ENCODE measurements around the gene KAZN. TPM values are rescaled to one million over a fixed set of nuclear protein-coding genes. Genes with fewer than 3 reads are reported as not detected.

Gene KAZN
- total and polyA plus RNA-seq, 8 donors = 1.2 to 50.7 (median 6.8) TPM

- no peak overlapping the region for H3K4me3 ChIP-seq
- TF ChIP-seq POLR2A (IDR thresholded peaks at IDR 0.05) (no peak), EP300 (IDR thresholded peaks at IDR 0.05) (no peak), CTCF (IDR thresholded peaks at IDR 0.05) (no peak), POLR2AphosphoS5 (IDR thresholded peaks at IDR 0.05) (no peak)
- peaks cover 0 to 55% (median 8%) of the 10 kb centered on the region in 3 donors for H3K27me3 ChIP-seq
- H3K27ac ChIP-seq = no peak overlapping the region
- H3K4me1 ChIP-seq = peaks cover 0 to 9% (median 0%) of the 10 kb centered on the region in 4 donors
- H3K9me3 ChIP-seq = peaks cover 3 to 4% (median 4%) of the 10 kb centered on the region in 4 donors
- intact Hi-C loops (cut with DNase I; ENCODE audit: low total_unique reads) = no loop called here
- H3K36me3 ChIP-seq = no peaks in the 10 kb centered on the region
- no peak for DNase-seq
- WGBS, 5 donors = 39 to 58% (median 42%) methylated on average over 15 of the region's 15 CpGs
Observed at GRCh38 chr1:15099441-15100120, 501.1 kb downstream of the KAZN start.

GRCh38 chr1:15100121-15100879 is 501.8 kb downstream of the KAZN start:
- intact Hi-C loops (cut with DNase I; ENCODE audit: low total_unique reads) = no loop called here
- peaks cover 0 to 55% (median 8%) of the 10 kb centered on the region in 3 donors for H3K27me3 ChIP-seq
- peak; percentile 66 to 83 for DNase-seq
- H3K9me3 ChIP-seq = peaks cover 3 to 10% (median 8%) of the 10 kb centered on the region in 4 donors
- no peak overlapping the region for H3K27ac ChIP-seq
- TF ChIP-seq CTCF (IDR thresholded peaks at IDR 0.05) = peak in 6 of 7 experiments; percentile 29 to 95 (median 89)
- TF ChIP-seq POLR2A (IDR thresholded peaks at IDR 0.05) = no peak
- H3K4me3 ChIP-seq = no peak overlapping the region
- whole genome bisulfite sequencing, 5 donors = 13 to 20% (median 16%) methylated on average over 14 to 16 of the region's 16 CpGs
- no peaks in the 10 kb centered on the region for H3K36me3 ChIP-seq
- H3K4me1 ChIP-seq = peaks cover 0 to 9% (median 0%) of the 10 kb centered on the region in 4 donors

GRCh38 chr1:15100880-15101760 is 502.6 kb downstream of the KAZN start:
- no peak for TF ChIP-seq EP300 (IDR thresholded peaks at IDR 0.05)
- no peak for TF ChIP-seq POLR2AphosphoS5 (IDR thresholded peaks at IDR 0.05)
- no peak for TF ChIP-seq CTCF (IDR thresholded peaks at IDR 0.05)
- no peak for TF ChIP-seq POLR2A (IDR thresholded peaks at IDR 0.05)
- intact Hi-C loops (cut with DNase I; ENCODE audit: low total_unique reads) = no loop called here
- Histone ChIP-seq H3K4me3 (no peak overlapping the region), H3K27me3 (peaks cover 0 to 55% (median 8%) of the 10 kb centered on the region in 3 donors), H3K9me3 (peaks cover 3 to 10% (median 8%) of the 10 kb centered on the region in 4 donors), H3K27ac (no peak overlapping the region), H3K4me1 (peaks cover 0 to 9% (median 0%) of the 10 kb centered on the region in 4 donors), H3K36me3 (no peaks in the 10 kb centered on the region)
- 50 to 61% (median 54%) methylated on average over 17 to 21 of the region's 21 CpGs for WGBS, 5 donors
- no peak for DNase-seq

- no peaks in the 10 kb centered on the region for H3K36me3 ChIP-seq
- H3K27ac ChIP-seq = no peak overlapping the region
- WGBS, 5 donors = 68 to 86% (median 72%) methylated on average over 4 of the region's 4 CpGs
- peaks cover 3 to 10% (median 8%) of the 10 kb centered on the region in 4 donors for H3K9me3 ChIP-seq
- H3K4me1 ChIP-seq = peaks cover 0 to 9% (median 0%) of the 10 kb centered on the region in 4 donors
- peaks cover 0 to 55% (median 8%) of the 10 kb centered on the region in 3 donors for H3K27me3 ChIP-seq
- TF ChIP-seq EP300 (IDR thresholded peaks at IDR 0.05) (no peak), CTCF (IDR thresholded peaks at IDR 0.05) (no peak), POLR2AphosphoS5 (IDR thresholded peaks at IDR 0.05) (no peak), POLR2A (IDR thresholded peaks at IDR 0.05) (no peak)
- intact Hi-C loops (cut with DNase I; ENCODE audit: low total_unique reads) = no loop called here
- no peak overlapping the region for H3K4me3 ChIP-seq
- DNase-seq = no peak
Observed at GRCh38 chr1:15101801-15102200, 503.3 kb downstream of the KAZN start.
